HFFc6 (cell line): ENCODE measurements around the gene SRPK1. TPM values are rescaled to one million over a fixed set of nuclear protein-coding genes. Genes with fewer than 3 reads are reported as not detected.
"Not testable (repeated sequence)": the region's sequence is repeated elsewhere in the genome, so short reads cannot be mapped to it uniquely, and the experiment has no call there.

Source experiments
- DNase-seq: peaks from one replicate; pipeline ENCODE4 v3.0.0-alpha.2; 2018
- H3K27ac Mint-ChIP-seq: 2 replicates; pipeline ENCODE4 v1.8.0; 2020; ENCODE audit warnings: mild to moderate bottlenecking, mixed read lengths
- H3K27me3 Mint-ChIP-seq: 2 replicates; pipeline ENCODE4 v1.8.0; 2021; ENCODE audit warnings: mild to moderate bottlenecking, moderate library complexity, mixed read lengths; ENCODE audit not compliant: insufficient read depth
- H3K36me3 Mint-ChIP-seq: 2 replicates; pipeline ENCODE4 v1.8.0; 2021; ENCODE audit warnings: low read depth, mixed read lengths
- H3K4me1 Mint-ChIP-seq: 2 replicates; pipeline ENCODE4 v1.8.0; 2020; ENCODE audit warnings: low read depth, mixed read lengths
- H3K4me3 Mint-ChIP-seq: 2 replicates; pipeline ENCODE4 v1.8.0; 2020; ENCODE audit warnings: mild to moderate bottlenecking, moderate library complexity, mixed read lengths
- H3K9me3 Mint-ChIP-seq: 2 replicates; pipeline ENCODE4 v1.8.0; 2020; ENCODE audit warnings: mild to moderate bottlenecking, mixed read lengths
- total RNA-seq, 6 experiments: library from RNA; stranded (reverse); fragmentation: NEBNext Ultra II Directional; extraction: Animal tissue kit (Norgen Biotek cat#: 25700); gene quantifications; 2 replicates in 1 of 6; 3 replicates in 5 of 6; pipeline ENCODE4 v1.2.3, GENCODE V29; 2021
- TF ChIP-seq, protein P1 (sequence below): fragments of 200-600 bp; sonication (generic); IDR thresholded peaks from 2 replicates; pipeline ENCODE4 v1.5.0; 2021; ENCODE audit warnings: antibody characterized with exemption, mild to moderate bottlenecking

SRPK1 gene
- total RNA-seq, 6 experiments from 2014 or later: 45.9 to 55.2 (median 48.3) TPM

DNA sequence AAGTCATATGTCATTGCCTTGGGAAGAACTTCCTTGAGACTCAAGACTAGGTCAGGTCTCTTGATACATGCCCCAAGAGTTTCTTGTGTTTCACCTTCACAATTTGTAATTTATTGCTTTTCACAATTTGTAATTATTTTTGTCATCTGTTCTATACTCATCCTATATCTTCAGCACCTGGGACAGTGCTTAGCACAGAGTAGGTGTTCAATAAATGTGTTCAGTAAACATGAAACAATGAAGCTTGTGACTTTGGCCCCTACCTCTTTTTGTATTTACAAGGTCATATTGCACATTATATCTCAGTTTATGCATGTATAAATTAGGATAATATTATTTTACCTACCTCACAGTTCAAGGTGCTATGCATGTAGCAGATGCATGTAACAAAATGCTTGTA lies 21.5 kb upstream of the SRPK1 start:
- TF ChIP-seq, protein P1, sequence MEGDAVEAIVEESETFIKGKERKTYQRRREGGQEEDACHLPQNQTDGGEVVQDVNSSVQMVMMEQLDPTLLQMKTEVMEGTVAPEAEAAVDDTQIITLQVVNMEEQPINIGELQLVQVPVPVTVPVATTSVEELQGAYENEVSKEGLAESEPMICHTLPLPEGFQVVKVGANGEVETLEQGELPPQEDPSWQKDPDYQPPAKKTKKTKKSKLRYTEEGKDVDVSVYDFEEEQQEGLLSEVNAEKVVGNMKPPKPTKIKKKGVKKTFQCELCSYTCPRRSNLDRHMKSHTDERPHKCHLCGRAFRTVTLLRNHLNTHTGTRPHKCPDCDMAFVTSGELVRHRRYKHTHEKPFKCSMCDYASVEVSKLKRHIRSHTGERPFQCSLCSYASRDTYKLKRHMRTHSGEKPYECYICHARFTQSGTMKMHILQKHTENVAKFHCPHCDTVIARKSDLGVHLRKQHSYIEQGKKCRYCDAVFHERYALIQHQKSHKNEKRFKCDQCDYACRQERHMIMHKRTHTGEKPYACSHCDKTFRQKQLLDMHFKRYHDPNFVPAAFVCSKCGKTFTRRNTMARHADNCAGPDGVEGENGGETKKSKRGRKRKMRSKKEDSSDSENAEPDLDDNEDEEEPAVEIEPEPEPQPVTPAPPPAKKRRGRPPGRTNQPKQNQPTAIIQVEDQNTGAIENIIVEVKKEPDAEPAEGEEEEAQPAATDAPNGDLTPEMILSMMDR: no peak
- Mint-ChIP-seq H3K9me3 (peaks cover 5% of the 10 kb centered on the region; the same call in 1 of the 2 replicates), H3K4me1 (peaks cover 12% of the 10 kb centered on the region), H3K27ac (no peak overlapping the region), H3K4me3 (no peak overlapping the region), H3K36me3 (peaks cover 5% of the 10 kb centered on the region), H3K27me3 (peaks cover 12% of the 10 kb centered on the region)
- no peak for DNase-seq

DNA sequence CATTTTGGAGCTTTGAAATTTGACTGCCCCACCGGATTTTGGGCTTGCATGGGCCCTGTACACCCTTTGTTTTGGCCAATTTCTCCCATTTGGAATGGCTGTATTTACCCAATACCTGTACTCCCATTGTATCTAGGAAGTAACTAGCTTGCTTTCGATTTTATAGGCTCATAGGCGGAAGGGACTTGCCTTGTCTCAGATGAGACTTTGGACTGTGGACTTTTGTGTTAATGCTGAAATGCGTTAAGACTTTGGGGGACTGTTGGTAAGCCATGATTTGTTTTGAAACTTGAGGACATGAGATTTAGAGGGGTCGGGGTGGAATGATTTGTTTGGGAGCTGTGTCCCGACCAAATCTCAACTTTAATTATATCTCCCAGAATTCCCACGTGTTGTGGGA lies 20.3 kb upstream of the SRPK1 start:
- Mint-ChIP-seq H3K27me3 (peaks cover 12% of the 10 kb centered on the region), H3K4me1 (peaks cover 11% of the 10 kb centered on the region)
- H3K4me3 Mint-ChIP-seq, H3K9me3 Mint-ChIP-seq, DNase-seq, H3K36me3 Mint-ChIP-seq, H3K27ac Mint-ChIP-seq: not testable (repeated sequence)

DNA sequence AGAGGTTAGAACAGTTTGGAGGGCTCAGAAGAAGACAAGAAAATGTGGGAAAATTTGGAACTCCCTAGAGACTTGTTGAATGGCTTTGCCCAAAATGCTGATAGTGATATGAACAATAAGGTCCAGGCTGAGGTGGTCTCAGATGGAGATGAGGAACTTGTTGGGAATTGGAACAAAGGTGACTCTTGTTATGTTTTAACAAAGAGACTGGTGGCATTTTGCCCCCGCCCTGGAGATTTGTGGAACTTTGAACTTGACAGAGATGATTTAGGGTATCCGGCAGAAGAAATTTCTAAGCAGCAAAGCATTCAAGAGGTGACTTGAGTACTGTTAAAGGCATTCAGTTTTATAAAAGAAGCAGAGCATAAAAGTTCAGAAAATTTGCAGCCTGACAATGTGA lies 19.1 kb upstream of the SRPK1 start:
- not testable (repeated sequence) for H3K36me3 Mint-ChIP-seq, H3K4me1 Mint-ChIP-seq, H3K4me3 Mint-ChIP-seq, H3K27ac Mint-ChIP-seq, H3K9me3 Mint-ChIP-seq, DNase-seq
- peaks cover 13% of the 10 kb centered on the region for H3K27me3 Mint-ChIP-seq

DNA sequence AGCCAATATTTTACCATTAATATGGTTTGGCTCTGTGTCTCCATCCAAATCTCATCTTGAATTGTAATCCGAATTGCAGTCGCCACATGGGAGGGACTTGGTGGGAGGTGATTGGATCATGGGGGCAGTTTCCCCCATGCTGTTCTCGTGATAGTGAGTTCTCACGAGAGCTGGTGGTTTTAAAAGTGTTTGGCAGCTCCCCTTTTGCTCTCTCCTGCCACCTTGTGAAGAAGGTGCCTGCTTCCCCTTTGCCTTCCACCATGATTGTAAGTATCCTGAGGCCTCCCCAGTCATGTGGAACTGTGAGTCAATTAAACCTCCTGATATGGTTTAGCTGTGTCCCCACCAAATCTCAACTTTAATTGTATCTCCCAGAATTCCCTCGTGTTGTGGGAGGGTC lies 18.4 kb upstream of the SRPK1 start:
- H3K4me1 Mint-ChIP-seq, DNase-seq, H3K9me3 Mint-ChIP-seq, H3K36me3 Mint-ChIP-seq, H3K4me3 Mint-ChIP-seq, H3K27ac Mint-ChIP-seq: not testable (repeated sequence)
- peaks cover 14% of the 10 kb centered on the region for H3K27me3 Mint-ChIP-seq

DNA sequence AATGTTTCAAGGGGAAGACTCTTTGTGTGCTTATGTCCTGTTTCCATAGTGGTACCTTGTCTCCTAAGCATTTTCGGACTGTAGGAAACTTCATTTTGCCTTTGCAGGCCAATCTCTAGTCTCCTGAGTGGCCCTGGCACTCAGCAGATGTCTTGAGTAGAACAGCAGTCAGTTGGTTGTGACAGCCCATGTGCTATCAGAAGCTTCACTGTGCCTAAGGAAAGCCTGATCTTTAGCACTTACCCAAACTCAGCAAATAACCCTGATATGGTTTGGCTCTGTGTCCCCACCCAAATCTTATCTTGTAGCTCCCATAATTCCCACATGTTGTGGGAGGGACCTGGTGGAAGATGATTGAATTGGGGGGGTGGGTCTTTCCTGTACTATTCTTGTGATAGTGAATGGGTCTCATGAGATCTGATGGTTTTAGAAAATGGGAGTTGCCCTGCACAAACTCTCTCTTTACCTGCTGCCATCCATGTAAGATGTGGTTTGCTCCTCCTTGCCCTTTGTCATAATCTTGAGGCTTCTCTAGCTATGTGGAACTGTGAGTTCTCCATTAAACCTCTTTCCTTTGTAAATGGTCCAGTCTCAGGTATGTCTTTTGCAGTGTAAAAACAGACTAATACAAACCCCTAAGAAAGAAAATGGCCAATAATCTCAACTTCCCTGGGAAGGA lies 15.9 kb upstream of the SRPK1 start:
- no peak for DNase-seq
- no peaks in the 10 kb centered on the region; the same call in 1 of the 2 replicates for H3K9me3 Mint-ChIP-seq
- H3K36me3 Mint-ChIP-seq: peaks cover 5% of the 10 kb centered on the region
- H3K27ac Mint-ChIP-seq: no peak overlapping the region
- H3K4me1 Mint-ChIP-seq: no peaks in the 10 kb centered on the region
- peaks cover 14% of the 10 kb centered on the region for H3K27me3 Mint-ChIP-seq
- TF ChIP-seq, protein P1: no peak
- H3K4me3 Mint-ChIP-seq: no peak overlapping the region

DNA sequence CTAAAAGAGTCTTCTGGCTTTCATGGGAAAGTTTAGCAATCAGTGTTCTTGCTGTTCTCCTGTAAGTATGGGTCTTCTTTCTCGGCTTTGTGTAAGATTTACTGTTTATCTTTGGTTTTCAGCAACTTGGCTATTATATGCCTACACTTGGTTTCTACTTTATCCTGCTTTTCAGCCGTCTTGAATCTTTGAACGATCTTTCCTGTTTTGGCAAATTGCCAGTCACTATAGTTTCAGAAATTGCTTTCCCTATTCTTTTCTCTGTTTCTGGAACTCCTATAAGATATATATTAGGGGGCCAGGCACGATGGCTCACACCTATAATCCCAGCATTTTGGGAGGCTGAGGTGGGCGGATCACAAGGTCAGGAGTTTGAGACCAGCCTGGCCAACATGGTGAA lies 14.6 kb upstream of the SRPK1 start:
- H3K36me3 Mint-ChIP-seq: no peaks in the 10 kb centered on the region; the same call in 1 of the 2 replicates
- TF ChIP-seq, protein P1: no peak
- no peak overlapping the region for H3K27ac Mint-ChIP-seq
- no peak for DNase-seq
- H3K9me3 Mint-ChIP-seq: no peaks in the 10 kb centered on the region; the same call in 1 of the 2 replicates
- H3K27me3 Mint-ChIP-seq: peaks cover 10% of the 10 kb centered on the region
- H3K4me1 Mint-ChIP-seq: no peaks in the 10 kb centered on the region
- no peak overlapping the region for H3K4me3 Mint-ChIP-seq

DNA sequence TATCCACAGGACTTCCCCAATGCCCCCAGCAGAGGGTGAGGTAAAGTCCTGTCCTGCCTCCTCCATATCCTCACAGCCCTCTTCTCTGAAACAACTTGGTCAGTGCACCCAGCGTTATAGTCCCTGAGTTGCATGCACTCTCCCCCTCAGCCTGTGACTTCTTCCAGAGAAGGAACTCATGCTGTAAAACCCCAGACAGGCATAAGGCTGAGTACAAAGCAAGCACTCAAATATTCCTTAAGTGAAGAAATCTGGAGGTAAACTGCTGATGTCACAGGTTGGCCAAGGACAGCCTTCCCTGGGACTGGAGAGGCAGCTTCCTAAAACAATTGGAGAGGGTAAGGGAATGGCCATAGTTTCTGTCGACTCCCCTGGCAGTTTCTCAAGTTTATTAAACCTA lies 12.9 kb upstream of the SRPK1 start:
- Mint-ChIP-seq H3K4me1 (0 out of 2 replicates have a peak, but pooled peaks cover 4% of the 10 kb centered on the region), H3K36me3 (no peaks in the 10 kb centered on the region), H3K27me3 (peaks cover 7% of the 10 kb centered on the region; the same call in 1 of the 2 replicates), H3K27ac (no peak overlapping the region), H3K9me3 (no peaks in the 10 kb centered on the region), H3K4me3 (no peak overlapping the region)
- TF ChIP-seq, protein P1: no peak
- no peak for DNase-seq

DNA sequence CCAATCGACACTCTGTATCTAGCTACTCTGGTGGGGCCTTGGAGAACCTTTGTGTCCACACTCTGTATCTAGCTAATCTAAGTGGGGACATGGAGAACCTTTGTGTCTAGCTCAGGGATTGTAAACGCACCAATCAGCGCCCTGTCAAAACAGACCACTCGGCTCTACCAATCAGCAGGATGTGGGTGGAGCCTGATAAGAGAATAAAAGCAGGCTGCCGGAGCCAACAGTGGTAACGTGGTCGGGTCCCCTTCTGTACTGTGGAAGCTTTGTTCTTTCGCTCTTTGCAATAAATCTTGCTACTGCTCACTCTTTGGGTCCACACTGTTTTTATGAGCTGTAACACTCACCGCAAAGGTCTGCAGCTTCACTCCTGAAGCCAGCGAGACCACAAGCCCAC lies 11.0 kb upstream of the SRPK1 start:
- not testable (repeated sequence) for H3K27ac Mint-ChIP-seq, H3K36me3 Mint-ChIP-seq, H3K27me3 Mint-ChIP-seq

More for the DNA sequence above, 11.0 kb upstream of the SRPK1 start:
- not testable (repeated sequence) for H3K9me3 Mint-ChIP-seq, H3K4me1 Mint-ChIP-seq, H3K4me3 Mint-ChIP-seq, DNase-seq
